Measurements from ENCODE around the gene TOP1. TPM values are rescaled to one million over a fixed set of nuclear protein-coding genes. Genes with fewer than 3 reads are reported as not detected.
A peak's percentile ranks its signal among the peaks of the same experiment; 100 is the strongest.
"Not testable (repeated sequence)": the region's sequence is repeated elsewhere in the genome, so short reads cannot be mapped to it uniquely, and the experiment has no call there.

The TOP1 gene
- total RNA-seq, 2 donors from 2014 or later: 25.2 to 27.3 TPM

GRCh38 chr20:41002842-41003142, 25.8 kb upstream of the TOP1 start:
- no peak for DNase-seq (ENCODE audit: low spot score)
- intact Hi-C loops (cut with DNase I): no loop called here

- intact Hi-C loops (cut with DNase I): no loop called here
These were observed 25.3 kb upstream of the TOP1 start for GRCh38 chr20:41003143-41003935.

GRCh38 chr20:41003936-41004294, 24.7 kb upstream of the TOP1 start:
- DNase-seq (ENCODE audit: low spot score); intact Hi-C loops (cut with DNase I): not testable (repeated sequence)

More at GRCh38 chr20:41003143-41003935, 25.3 kb upstream of the TOP1 start:
- DNase-seq (ENCODE audit: low spot score): peak; percentile 87

- DNase-seq (ENCODE audit: low spot score): no peak
- intact Hi-C loops (cut with DNase I): no loop called here
These were observed 23.9 kb upstream of the TOP1 start for GRCh38 chr20:41004531-41005360.

GRCh38 chr20:41005361-41005729, 23.3 kb upstream of the TOP1 start:
- peak; percentile 95 for DNase-seq (ENCODE audit: low spot score)
- intact Hi-C loops (cut with DNase I): no loop called here

GRCh38 chr20:41006126-41006935, 22.3 kb upstream of the TOP1 start:
- no peak for DNase-seq (ENCODE audit: low spot score)
- intact Hi-C loops (cut with DNase I): no loop called here

GRCh38 chr20:41006936-41007474, 21.6 kb upstream of the TOP1 start:
- no peak for DNase-seq (ENCODE audit: low spot score)
- intact Hi-C loops (cut with DNase I): no loop called here

- no peak for DNase-seq (ENCODE audit: low spot score)
- intact Hi-C loops (cut with DNase I): no loop called here
These were observed 21.1 kb upstream of the TOP1 start for GRCh38 chr20:41007481-41007880.

GRCh38 chr20:41009946-41010345, 18.7 kb upstream of the TOP1 start:
- DNase-seq (ENCODE audit: low spot score): no peak

GRCh38 chr20:41011551-41012067, 17.0 kb upstream of the TOP1 start:
- DNase-seq (ENCODE audit: low spot score): no peak
- intact Hi-C loops (cut with DNase I): no loop called here

More at GRCh38 chr20:41009946-41010345, 18.7 kb upstream of the TOP1 start:
- intact Hi-C loops (cut with DNase I): no loop called here

- no peak for DNase-seq (ENCODE audit: low spot score)
- intact Hi-C loops (cut with DNase I): no loop called here
These were observed 14.0 kb upstream of the TOP1 start for GRCh38 chr20:41014561-41015088.

- intact Hi-C loops (cut with DNase I): no loop called here
These were observed 11.1 kb upstream of the TOP1 start for GRCh38 chr20:41017448-41018042.

GRCh38 chr20:41018153-41018552, 10.5 kb upstream of the TOP1 start:
- DNase-seq (ENCODE audit: low spot score): no peak
- intact Hi-C loops (cut with DNase I): no loop called here

More at GRCh38 chr20:41017448-41018042, 11.1 kb upstream of the TOP1 start:
- no peak for DNase-seq (ENCODE audit: low spot score)

- intact Hi-C loops (cut with DNase I): no loop called here
- no peak for DNase-seq (ENCODE audit: low spot score)
These were observed 5.1 kb upstream of the TOP1 start for GRCh38 chr20:41023549-41023948.

- intact Hi-C loops (cut with DNase I): no loop called here
- no peak for DNase-seq (ENCODE audit: low spot score)
These were observed 1.3 kb upstream of the TOP1 start for GRCh38 chr20:41027366-41027765.

- DNase-seq (ENCODE audit: low spot score): no peak
- intact Hi-C loops (cut with DNase I): no loop called here
These were observed 707 bp upstream of the TOP1 start for GRCh38 chr20:41027872-41028358.

GRCh38 chr20:41029150-41029901, 704 bp downstream of the TOP1 start:
- intact Hi-C loops (cut with DNase I): no loop called here
- no peak for DNase-seq (ENCODE audit: low spot score)

- intact Hi-C loops (cut with DNase I): no loop called here
- DNase-seq (ENCODE audit: low spot score): no peak
These were observed 1.4 kb downstream of the TOP1 start for GRCh38 chr20:41030061-41030460.

All from posterior vena cava (tissue), 2 donors.